C4-2B (cell line): ENCODE results near the gene ACCS.

Experiments used
- H3K27ac ChIP-seq: fragments of 450-650 bp; 2 replicates; pipeline ENCODE4 v1.5.1; 2017
- CTCF ChIP-seq: fragments of 450-650 bp; conservative IDR thresholded peaks from 2 replicates; pipeline ENCODE4 v1.5.1; 2017; ENCODE audit warnings: mild to moderate bottlenecking
- ZFX ChIP-seq: fragments of 450-650 bp; IDR thresholded peaks from 2 replicates; pipeline ENCODE4 v1.6.1; 2017

ACCS gene

GRCh38 chr11:44080951-44081350 lies 14.9 kb downstream of the ACCS start:
- TF ChIP-seq ZFX = no peak
- TF ChIP-seq CTCF = no peak
- no peak overlapping the region for H3K27ac ChIP-seq

GRCh38 chr11:44082645-44083044 lies 16.6 kb downstream of the ACCS start:
- TF ChIP-seq CTCF = no peak
- TF ChIP-seq ZFX = no peak

GRCh38 chr11:44083433-44083832 lies 17.4 kb downstream of the ACCS start:
- TF ChIP-seq ZFX = no peak
- TF ChIP-seq CTCF = no peak
- no peak overlapping the region for H3K27ac ChIP-seq

More at GRCh38 chr11:44082645-44083044, 16.6 kb downstream of the ACCS start:
- no peak overlapping the region for H3K27ac ChIP-seq

- TF ChIP-seq ZFX (no peak), CTCF (no peak)
These were observed 17.8 kb downstream of the ACCS start for GRCh38 chr11:44083906-44084305.

GRCh38 chr11:44085330-44085729 lies 19.3 kb downstream of the ACCS start:
- H3K27ac ChIP-seq = no peak overlapping the region
- TF ChIP-seq ZFX (no peak), CTCF (no peak)

More at GRCh38 chr11:44083906-44084305, 17.8 kb downstream of the ACCS start:
- no peak overlapping the region for H3K27ac ChIP-seq

GRCh38 chr11:44088377-44088776 lies 22.3 kb downstream of the ACCS start:
- H3K27ac ChIP-seq = no peak overlapping the region
- TF ChIP-seq ZFX (no peak), CTCF (no peak)

- TF ChIP-seq ZFX (no peak), CTCF (no peak)
- H3K27ac ChIP-seq = no peak overlapping the region
These were observed 22.8 kb downstream of the ACCS start for GRCh38 chr11:44088871-44089270.
